HL-60 (cell line): Measurements from ENCODE around the gene SLC24A3.

ENCODE experiments used
- GABPA ChIP-seq: IDR thresholded peaks from 2 replicates; pipeline ENCODE4 v1.6.1; 2012; ENCODE audit warnings: low read depth
- POLR2AphosphoS5 ChIP-seq: IDR thresholded peaks from 2 replicates; pipeline ENCODE4 v1.6.1; 2012; ENCODE audit warnings: low read depth
- SPI1 ChIP-seq: IDR thresholded peaks from 2 replicates; pipeline ENCODE4 v1.6.1; 2012; ENCODE audit warnings: low read depth, mild to moderate bottlenecking, borderline replicate concordance
- TF ChIP-seq, protein P1 (sequence below): IDR thresholded peaks from one replicate; pipeline ENCODE4 v1.5.1; 2011; ENCODE audit warnings: low read length, control low read depth, inconsistent platforms; ENCODE audit not compliant: insufficient read depth
- TF ChIP-seq, protein P2 (sequence below): IDR thresholded peaks from 2 replicates; pipeline ENCODE4 v1.6.1; 2012; ENCODE audit warnings: low read depth; ENCODE audit not compliant: insufficient replicate concordance

DNA sequence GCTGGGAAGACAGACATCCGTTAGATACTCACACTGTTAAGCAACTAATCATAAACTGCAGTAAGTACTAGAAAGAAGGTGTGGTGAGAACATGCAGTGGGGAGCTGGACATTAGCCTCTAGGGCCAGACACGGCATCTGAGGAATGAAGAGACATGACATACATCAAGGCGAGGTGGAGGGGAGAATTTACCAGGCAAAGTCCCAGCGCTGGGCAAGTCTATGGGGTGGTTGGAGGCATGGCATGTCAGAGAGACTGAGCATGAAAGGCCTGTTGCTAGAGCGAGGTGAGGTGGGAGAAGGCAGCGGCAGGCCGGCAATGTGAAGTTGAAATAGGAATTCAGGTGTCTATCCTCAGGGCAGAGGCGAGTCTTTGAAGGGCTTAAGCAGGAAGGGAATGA is 31.8 kb downstream of the SLC24A3 start:
- TF ChIP-seq, protein P1, sequence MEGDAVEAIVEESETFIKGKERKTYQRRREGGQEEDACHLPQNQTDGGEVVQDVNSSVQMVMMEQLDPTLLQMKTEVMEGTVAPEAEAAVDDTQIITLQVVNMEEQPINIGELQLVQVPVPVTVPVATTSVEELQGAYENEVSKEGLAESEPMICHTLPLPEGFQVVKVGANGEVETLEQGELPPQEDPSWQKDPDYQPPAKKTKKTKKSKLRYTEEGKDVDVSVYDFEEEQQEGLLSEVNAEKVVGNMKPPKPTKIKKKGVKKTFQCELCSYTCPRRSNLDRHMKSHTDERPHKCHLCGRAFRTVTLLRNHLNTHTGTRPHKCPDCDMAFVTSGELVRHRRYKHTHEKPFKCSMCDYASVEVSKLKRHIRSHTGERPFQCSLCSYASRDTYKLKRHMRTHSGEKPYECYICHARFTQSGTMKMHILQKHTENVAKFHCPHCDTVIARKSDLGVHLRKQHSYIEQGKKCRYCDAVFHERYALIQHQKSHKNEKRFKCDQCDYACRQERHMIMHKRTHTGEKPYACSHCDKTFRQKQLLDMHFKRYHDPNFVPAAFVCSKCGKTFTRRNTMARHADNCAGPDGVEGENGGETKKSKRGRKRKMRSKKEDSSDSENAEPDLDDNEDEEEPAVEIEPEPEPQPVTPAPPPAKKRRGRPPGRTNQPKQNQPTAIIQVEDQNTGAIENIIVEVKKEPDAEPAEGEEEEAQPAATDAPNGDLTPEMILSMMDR, result no peak
- TF ChIP-seq POLR2AphosphoS5 (no peak), SPI1 (no peak), GABPA (no peak)
- TF ChIP-seq, protein P2, sequence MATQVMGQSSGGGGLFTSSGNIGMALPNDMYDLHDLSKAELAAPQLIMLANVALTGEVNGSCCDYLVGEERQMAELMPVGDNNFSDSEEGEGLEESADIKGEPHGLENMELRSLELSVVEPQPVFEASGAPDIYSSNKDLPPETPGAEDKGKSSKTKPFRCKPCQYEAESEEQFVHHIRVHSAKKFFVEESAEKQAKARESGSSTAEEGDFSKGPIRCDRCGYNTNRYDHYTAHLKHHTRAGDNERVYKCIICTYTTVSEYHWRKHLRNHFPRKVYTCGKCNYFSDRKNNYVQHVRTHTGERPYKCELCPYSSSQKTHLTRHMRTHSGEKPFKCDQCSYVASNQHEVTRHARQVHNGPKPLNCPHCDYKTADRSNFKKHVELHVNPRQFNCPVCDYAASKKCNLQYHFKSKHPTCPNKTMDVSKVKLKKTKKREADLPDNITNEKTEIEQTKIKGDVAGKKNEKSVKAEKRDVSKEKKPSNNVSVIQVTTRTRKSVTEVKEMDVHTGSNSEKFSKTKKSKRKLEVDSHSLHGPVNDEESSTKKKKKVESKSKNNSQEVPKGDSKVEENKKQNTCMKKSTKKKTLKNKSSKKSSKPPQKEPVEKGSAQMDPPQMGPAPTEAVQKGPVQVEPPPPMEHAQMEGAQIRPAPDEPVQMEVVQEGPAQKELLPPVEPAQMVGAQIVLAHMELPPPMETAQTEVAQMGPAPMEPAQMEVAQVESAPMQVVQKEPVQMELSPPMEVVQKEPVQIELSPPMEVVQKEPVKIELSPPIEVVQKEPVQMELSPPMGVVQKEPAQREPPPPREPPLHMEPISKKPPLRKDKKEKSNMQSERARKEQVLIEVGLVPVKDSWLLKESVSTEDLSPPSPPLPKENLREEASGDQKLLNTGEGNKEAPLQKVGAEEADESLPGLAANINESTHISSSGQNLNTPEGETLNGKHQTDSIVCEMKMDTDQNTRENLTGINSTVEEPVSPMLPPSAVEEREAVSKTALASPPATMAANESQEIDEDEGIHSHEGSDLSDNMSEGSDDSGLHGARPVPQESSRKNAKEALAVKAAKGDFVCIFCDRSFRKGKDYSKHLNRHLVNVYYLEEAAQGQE, result no peak
